SU-DHL-6 (cell line): Measurements from ENCODE around the gene POC1B.

Experiments used
- H2AFZ ChIP-seq: fragments of 200-600 bp; sonication (generic); 2 replicates; pipeline ENCODE4 v1.6.1; 2014; ENCODE audit warnings: low read depth, mild to moderate bottlenecking, moderate library complexity, mixed read lengths, antibody characterized with exemption, low read length; ENCODE audit not compliant: severe bottlenecking
- H3F3A ChIP-seq: fragments of 200-600 bp; shearing (Covaris generic); 2 replicates; pipeline ENCODE4 v1.6.0; 2016; ENCODE audit warnings: antibody characterized with exemption, mild to moderate bottlenecking; ENCODE audit not compliant: insufficient read depth
- H3K27ac ChIP-seq: fragments of 200-600 bp; sonication (generic); 2 replicates; pipeline ENCODE4 v1.5.1; 2016; ENCODE audit warnings: low read depth, mild to moderate bottlenecking, low read length, moderate library complexity, mixed read lengths
- H3K27me3 ChIP-seq: fragments of 200-600 bp; sonication (generic), shearing (Covaris generic); 2 replicates; pipeline ENCODE4 v1.6.0; 2014; ENCODE audit warnings: mild to moderate bottlenecking, low read length
- H3K36me3 ChIP-seq: fragments of 200-600 bp; sonication (generic); 2 replicates; pipeline ENCODE4 v1.6.1; 2014; ENCODE audit warnings: mild to moderate bottlenecking, low read length, mixed read lengths
- H3K4me2 ChIP-seq: fragments of 300-600, 200-600 bp; shearing (Covaris generic), sonication (generic); 2 replicates; pipeline ENCODE4 v1.6.0; 2014; ENCODE audit warnings: low read length, low read depth, mild to moderate bottlenecking; ENCODE audit not compliant: poor library complexity, severe bottlenecking
- H3K4me3 ChIP-seq: fragments of 200-600 bp; sonication (generic); 2 replicates; pipeline ENCODE4 v1.5.1; 2014; ENCODE audit warnings: antibody characterized with exemption, low read length, mild to moderate bottlenecking, mixed read lengths; ENCODE audit not compliant: insufficient read depth, poor library complexity, severe bottlenecking
- H3K79me2 ChIP-seq: fragments of 200-600 bp; sonication (generic); 2 replicates; pipeline ENCODE4 v1.6.1; 2014; ENCODE audit warnings: mild to moderate bottlenecking, low read length, moderate library complexity; ENCODE audit not compliant: insufficient read depth
- H3K9ac ChIP-seq: fragments of 200-600 bp; sonication (generic); 2 replicates; pipeline ENCODE4 v1.7.0; 2014; ENCODE audit warnings: mild to moderate bottlenecking, low read length
- H3K9me2 ChIP-seq: fragments of 200-600 bp; sonication (generic); replicated peaks from 2 replicates; pipeline ENCODE4 v1.6.1; 2014; ENCODE audit warnings: low read length; ENCODE audit not compliant: insufficient read depth
- H3K9me3 ChIP-seq: fragments of 200-600 bp; sonication (generic); 2 replicates; pipeline ENCODE4 v1.6.1; 2014; ENCODE audit warnings: low read length, mixed read lengths; ENCODE audit not compliant: insufficient read depth
- H4K20me1 ChIP-seq: fragments of 200-600 bp; sonication (generic); 2 replicates; pipeline ENCODE4 v1.6.1; 2014; ENCODE audit warnings: low read depth, mild to moderate bottlenecking, antibody characterized with exemption, low read length, moderate library complexity, mixed read lengths
- EZH2phosphoT487 ChIP-seq: fragments of 200-600 bp; sonication (generic), shearing (Covaris generic); conservative IDR thresholded peaks from 2 replicates; pipeline ENCODE4 v1.6.1; 2018; ENCODE audit warnings: mild to moderate bottlenecking, antibody characterized with exemption, low read length, moderate library complexity, mixed read lengths
- TF ChIP-seq, protein P1 (sequence below): fragments of 200-600 bp; sonication (generic); IDR thresholded peaks from one replicate; pipeline ENCODE4 v1.5.1; 2017; ENCODE audit warnings: antibody characterized with exemption, mild to moderate bottlenecking, low read length, moderate library complexity; ENCODE audit not compliant: insufficient read depth, poor library complexity, severe bottlenecking

POC1B gene

DNA sequence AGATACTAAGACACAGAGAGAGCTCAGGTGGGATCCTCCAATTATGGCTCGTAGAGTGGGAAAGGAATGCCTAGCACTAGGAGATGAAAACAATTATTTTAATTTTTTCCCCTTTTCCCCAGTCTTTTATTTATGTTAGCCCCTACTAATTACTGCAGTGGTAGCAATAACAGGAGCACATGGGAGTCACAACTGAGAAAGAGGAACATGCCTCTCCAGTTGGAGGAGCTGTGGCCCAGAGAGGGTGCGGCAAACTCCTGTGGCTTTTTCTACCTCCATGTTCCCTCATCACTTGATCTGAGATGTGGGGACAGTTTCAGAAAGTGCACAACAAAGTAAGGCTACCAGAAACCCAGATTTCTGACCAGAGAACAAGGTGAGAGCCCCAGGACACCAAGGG is 25.9 kb upstream of the POC1B start:
- no peaks in the 10 kb centered on the region for H3K27me3 ChIP-seq
- no peaks in the 10 kb centered on the region for H3K9me3 ChIP-seq
- H3F3A ChIP-seq = no peaks in the 10 kb centered on the region
- TF ChIP-seq, protein P1, sequence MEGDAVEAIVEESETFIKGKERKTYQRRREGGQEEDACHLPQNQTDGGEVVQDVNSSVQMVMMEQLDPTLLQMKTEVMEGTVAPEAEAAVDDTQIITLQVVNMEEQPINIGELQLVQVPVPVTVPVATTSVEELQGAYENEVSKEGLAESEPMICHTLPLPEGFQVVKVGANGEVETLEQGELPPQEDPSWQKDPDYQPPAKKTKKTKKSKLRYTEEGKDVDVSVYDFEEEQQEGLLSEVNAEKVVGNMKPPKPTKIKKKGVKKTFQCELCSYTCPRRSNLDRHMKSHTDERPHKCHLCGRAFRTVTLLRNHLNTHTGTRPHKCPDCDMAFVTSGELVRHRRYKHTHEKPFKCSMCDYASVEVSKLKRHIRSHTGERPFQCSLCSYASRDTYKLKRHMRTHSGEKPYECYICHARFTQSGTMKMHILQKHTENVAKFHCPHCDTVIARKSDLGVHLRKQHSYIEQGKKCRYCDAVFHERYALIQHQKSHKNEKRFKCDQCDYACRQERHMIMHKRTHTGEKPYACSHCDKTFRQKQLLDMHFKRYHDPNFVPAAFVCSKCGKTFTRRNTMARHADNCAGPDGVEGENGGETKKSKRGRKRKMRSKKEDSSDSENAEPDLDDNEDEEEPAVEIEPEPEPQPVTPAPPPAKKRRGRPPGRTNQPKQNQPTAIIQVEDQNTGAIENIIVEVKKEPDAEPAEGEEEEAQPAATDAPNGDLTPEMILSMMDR = no peak
- TF ChIP-seq EZH2phosphoT487 = no peak
- no peaks in the 10 kb centered on the region for H3K79me2 ChIP-seq
- no peak overlapping the region for H3K4me2 ChIP-seq
- no peak overlapping the region for H2AFZ ChIP-seq
- H3K4me3 ChIP-seq = no peak overlapping the region
- no peaks in the 10 kb centered on the region for H3K36me3 ChIP-seq
- no peaks in the 10 kb centered on the region for H4K20me1 ChIP-seq
- no peak overlapping the region for H3K9ac ChIP-seq
- no peaks in the 10 kb centered on the region for H3K9me2 ChIP-seq
- no peak overlapping the region for H3K27ac ChIP-seq

DNA sequence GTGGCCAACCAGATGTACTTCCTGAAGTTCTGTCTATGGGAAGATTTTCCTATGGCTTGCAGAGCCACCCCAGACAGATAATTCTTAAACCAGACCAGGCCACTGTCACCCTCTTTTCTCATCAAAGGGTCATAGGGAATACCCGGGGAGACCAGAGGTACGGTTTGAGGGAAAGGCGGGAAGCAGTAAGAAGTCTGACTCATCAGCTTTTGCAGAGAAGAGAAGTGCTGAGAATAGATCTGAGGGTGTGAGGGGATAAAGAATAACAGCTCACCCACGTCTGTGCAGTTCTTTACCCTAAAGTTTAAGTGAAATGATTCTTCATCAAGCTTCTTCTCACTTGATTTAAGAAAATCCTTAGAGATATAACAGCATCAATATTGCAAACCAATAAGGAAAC is 21.3 kb upstream of the POC1B start:
- Histone ChIP-seq H3K27ac (no peak overlapping the region), H2AFZ (no peak overlapping the region), H3K4me2 (no peak overlapping the region), H3K4me3 (no peak overlapping the region), H4K20me1 (no peaks in the 10 kb centered on the region), H3K9me3 (no peaks in the 10 kb centered on the region), H3K79me2 (no peaks in the 10 kb centered on the region), H3K36me3 (no peaks in the 10 kb centered on the region), H3K9me2 (no peaks in the 10 kb centered on the region), H3K27me3 (no peaks in the 10 kb centered on the region), H3F3A (no peaks in the 10 kb centered on the region), H3K9ac (no peak overlapping the region)
- TF ChIP-seq, protein P1 = no peak
- no peak for TF ChIP-seq EZH2phosphoT487

- no peak for TF ChIP-seq EZH2phosphoT487
- TF ChIP-seq, protein P1 = no peak
Observed at GRCh38 chr12:89546151-89546550, 20.3 kb upstream of the POC1B start.

More at GRCh38 chr12:89546151-89546550, 20.3 kb upstream of the POC1B start:
- H2AFZ ChIP-seq = no peak overlapping the region
- H3K9me2 ChIP-seq = no peaks in the 10 kb centered on the region
- no peak overlapping the region for H3K4me2 ChIP-seq
- H3K27ac ChIP-seq = no peak overlapping the region
- no peaks in the 10 kb centered on the region for H4K20me1 ChIP-seq
- no peaks in the 10 kb centered on the region for H3K9me3 ChIP-seq
- no peak overlapping the region for H3K4me3 ChIP-seq
- H3K36me3 ChIP-seq = no peaks in the 10 kb centered on the region
- no peaks in the 10 kb centered on the region for H3K27me3 ChIP-seq
- H3F3A ChIP-seq = no peaks in the 10 kb centered on the region
- H3K79me2 ChIP-seq = no peaks in the 10 kb centered on the region
- H3K9ac ChIP-seq = no peak overlapping the region
